PC-9 (cell line): Measurements from ENCODE around the gene OR5K1. TPM values are rescaled to one million over a fixed set of nuclear protein-coding genes. Genes with fewer than 3 reads are reported as not detected.

Experiments
- Bru-seq: library from RNA; stranded (reverse); fragments of 400-500 nt; gene quantifications from one replicate; lab custom pipeline; 2021; lab: Mats Ljungman, UMichigan
- BruChase-seq, 2 experiments: library from RNA; stranded (reverse); fragments of 400-500 nt; gene quantifications; one replicate each; lab custom pipeline; 2021; lab: Mats Ljungman, UMichigan
- BruUV-seq: library from RNA; stranded (reverse); fragments of 400-500 nt; replicated peaks from 2 replicates; lab custom pipeline; 2021; lab: Mats Ljungman, UMichigan
- CTCF ChIA-PET: fragments of 300-600 bp; sonication (Branson Sonifier 250); formaldehyde crosslinking; loops from one replicate; lab custom pipeline; 2022; ENCODE audit warnings: antibody characterized with exemption; lab: Charles Lee
- POLR2A ChIA-PET: fragments of 300-600 bp; sonication (Branson Sonifier 250); formaldehyde crosslinking; loops from one replicate; lab custom pipeline; 2022; ENCODE audit warnings: antibody characterized with exemption; ENCODE audit not compliant: unreplicated experiment; lab: Charles Lee
- DNase-seq, 2 experiments: peaks; one replicate each; pipeline versions ENCODE4 v3.0.0 to v3.0.0-alpha.2; 2015 to 2022; ENCODE audit warnings: mixed read lengths in 1 of 2
- H2AFZ ChIP-seq: fragments of 200-600 bp; sonication (generic); 2 replicates; pipeline ENCODE4 v1.8.1; 2017; ENCODE audit warnings: antibody characterized with exemption
- H3F3A ChIP-seq: fragments of 200-600 bp; sonication (generic); 2 replicates; pipeline ENCODE4 v1.8.1; 2017; ENCODE audit warnings: antibody characterized with exemption, mild to moderate bottlenecking, low read depth; ENCODE audit not compliant: insufficient read depth
- H3K27ac ChIP-seq: fragments of 200-600 bp; sonication (generic); 2 replicates; pipeline ENCODE4 v1.6.1; 2016; ENCODE audit warnings: mixed run types
- H3K27me3 ChIP-seq: fragments of 200-600 bp; sonication (generic); 2 replicates; pipeline ENCODE4 v1.6.1; 2016; ENCODE audit warnings: low read depth, mixed run types; ENCODE audit not compliant: insufficient read depth
- H3K36me3 ChIP-seq: fragments of 200-600 bp; sonication (generic); 2 replicates; pipeline ENCODE4 v1.6.1; 2016; ENCODE audit warnings: low read depth, mixed run types
- H3K4me1 ChIP-seq: fragments of 200-600 bp; sonication (generic); replicated peaks from 2 replicates; pipeline ENCODE4 v1.6.1; 2016; ENCODE audit warnings: mixed run types; ENCODE audit not compliant: insufficient read depth
- H3K4me2 ChIP-seq: fragments of 200-600 bp; sonication (generic); 2 replicates; pipeline ENCODE4 v1.6.1; 2017; ENCODE audit warnings: mixed run types
- H3K4me3 ChIP-seq: fragments of 200-600 bp; sonication (generic); 2 replicates; pipeline ENCODE4 v1.6.1; 2016; ENCODE audit warnings: mixed run types
- H3K79me2 ChIP-seq: fragments of 200-600 bp; sonication (generic); 2 replicates; pipeline ENCODE4 v1.6.1; 2017; ENCODE audit warnings: low read depth, mixed run types
- H3K9me2 ChIP-seq: fragments of 200-600 bp; sonication (generic); 2 replicates; pipeline ENCODE4 v1.8.1; 2017; ENCODE audit warnings: mild to moderate bottlenecking; ENCODE audit not compliant: insufficient read depth
- H3K9me3 ChIP-seq: fragments of 200-600 bp; sonication (generic); 2 replicates; pipeline ENCODE4 v1.8.1; 2016; ENCODE audit warnings: low read depth; ENCODE audit not compliant: insufficient read depth
- H4K20me1 ChIP-seq: fragments of 200-600 bp; sonication (generic); 2 replicates; pipeline ENCODE4 v1.8.1; 2017; ENCODE audit not compliant: insufficient read depth
- CTCF ChIP-seq: fragments of 200-600 bp; sonication (generic); conservative IDR thresholded peaks from 2 replicates; pipeline ENCODE4 v1.6.1; 2017; ENCODE audit warnings: mixed run types, antibody characterized with exemption, mild to moderate bottlenecking, moderate library complexity
- EZH2 ChIP-seq: fragments of 200-600 bp; sonication (generic); IDR thresholded peaks from 2 replicates; pipeline ENCODE4 v1.8.0; 2017; ENCODE audit warnings: antibody characterized with exemption, low read depth
- intact Hi-C: fragments of 100-400 bp; cut with micrococcal nuclease; formaldehyde crosslinking; loops from one replicate; pipeline ENCODE4 v1.10.0; 2022; ENCODE audit not compliant: unreplicated experiment
- long read RNA-seq: library from polyadenylated mRNA; stranded (forward); transcript quantifications from one replicate; pipeline ENCODE4 v2.0.0, GENCODE V29; 2022
- total RNA-seq: library from RNA; stranded (reverse); gene quantifications from 2 replicates; pipeline ENCODE4 v1.2.3, GENCODE V29; 2021

OR5K1 gene
- total RNA-seq (not detected in 2 replicates), Bru-seq, nascent RNA (not detected), BruChase-seq, experiment 1, labeled RNA remaining after a 2-hour chase (not detected), BruChase-seq, experiment 2, labeled RNA remaining after a 6-hour chase (not detected)
- long read RNA-seq, result 0 reads

- H3K4me3 ChIP-seq, result no peak within 1 kb of the TSS
- no peak for DNase-seq
Measured at GRCh38 chr3:98462901-98463300, at the start of gene OR5K1. OR5K1 (plus strand) TSS chr3:98463201; CDS start chr3:98469577, 6,376 bp downstream.

GRCh38 chr3:98432575-98432974 is 30.4 kb upstream of the OR5K1 start:
- no peak overlapping the region for H3K4me3 ChIP-seq
- ChIA-PET POLR2A (no interaction called here), CTCF (no interaction called here)
- intact Hi-C loops, result no loop called here
- no peaks in the 10 kb centered on the region for H3K27me3 ChIP-seq
- H3K4me1 ChIP-seq, result no peaks in the 10 kb centered on the region
- TF ChIP-seq CTCF, result no peak
- no peak for TF ChIP-seq EZH2
- no peak overlapping the region for H3K4me2 ChIP-seq
- no TSS peak for BruUV-seq
- H3K79me2 ChIP-seq, result no peaks in the 10 kb centered on the region
- H2AFZ ChIP-seq, result no peak overlapping the region
- no peaks in the 10 kb centered on the region for H3F3A ChIP-seq
- no peaks in the 10 kb centered on the region for H3K36me3 ChIP-seq
- no peak overlapping the region for H3K27ac ChIP-seq
- no peak for DNase-seq
- H3K9me3 ChIP-seq, result peaks cover 22% of the 10 kb centered on the region
- no peaks in the 10 kb centered on the region for H3K9me2 ChIP-seq
- no peaks in the 10 kb centered on the region for H4K20me1 ChIP-seq

More at GRCh38 chr3:98462901-98463300, at the start of gene OR5K1:
- POLR2A ChIA-PET, result no interaction called here
- Histone ChIP-seq H3K36me3 (no peaks in the 10 kb centered on the region), H3K79me2 (no peaks in the 10 kb centered on the region), H3K4me1 (no peaks in the 10 kb centered on the region), H3K27me3 (no peaks in the 10 kb centered on the region), H3F3A (no peaks in the 10 kb centered on the region), H3K9me3 (peaks cover 3% of the 10 kb centered on the region; the same call in 1 of the 2 replicates), H3K4me2 (no peak within 1 kb of the TSS), H3K27ac (no peak within 1 kb of the TSS), H2AFZ (no peak within 1 kb of the TSS), H4K20me1 (no peaks in the 10 kb centered on the region), H3K9me2 (peaks cover 17% of the 10 kb centered on the region)
- BruUV-seq, result no TSS peak
- TF ChIP-seq CTCF (no peak), EZH2 (no peak)
- CTCF ChIA-PET, result no interaction called here
- intact Hi-C loops, result no loop called here

GRCh38 chr3:98433764-98434163 is 29.2 kb upstream of the OR5K1 start:
- Histone ChIP-seq H3K4me1 (no peaks in the 10 kb centered on the region), H3F3A (no peaks in the 10 kb centered on the region), H3K4me2 (no peak overlapping the region), H3K9me2 (no peaks in the 10 kb centered on the region), H3K4me3 (no peak overlapping the region), H3K36me3 (no peaks in the 10 kb centered on the region), H3K9me3 (peaks cover 22% of the 10 kb centered on the region), H4K20me1 (no peaks in the 10 kb centered on the region), H3K27me3 (no peaks in the 10 kb centered on the region), H3K27ac (no peak overlapping the region), H2AFZ (no peak overlapping the region), H3K79me2 (no peaks in the 10 kb centered on the region)
- intact Hi-C loops, result no loop called here
- ChIA-PET POLR2A (no interaction called here), CTCF (no interaction called here)
- BruUV-seq, result no TSS peak
- no peak for DNase-seq
- TF ChIP-seq EZH2, result no peak
- no peak for TF ChIP-seq CTCF
